ENCODE measurements around the gene SORCS2.

DNA sequence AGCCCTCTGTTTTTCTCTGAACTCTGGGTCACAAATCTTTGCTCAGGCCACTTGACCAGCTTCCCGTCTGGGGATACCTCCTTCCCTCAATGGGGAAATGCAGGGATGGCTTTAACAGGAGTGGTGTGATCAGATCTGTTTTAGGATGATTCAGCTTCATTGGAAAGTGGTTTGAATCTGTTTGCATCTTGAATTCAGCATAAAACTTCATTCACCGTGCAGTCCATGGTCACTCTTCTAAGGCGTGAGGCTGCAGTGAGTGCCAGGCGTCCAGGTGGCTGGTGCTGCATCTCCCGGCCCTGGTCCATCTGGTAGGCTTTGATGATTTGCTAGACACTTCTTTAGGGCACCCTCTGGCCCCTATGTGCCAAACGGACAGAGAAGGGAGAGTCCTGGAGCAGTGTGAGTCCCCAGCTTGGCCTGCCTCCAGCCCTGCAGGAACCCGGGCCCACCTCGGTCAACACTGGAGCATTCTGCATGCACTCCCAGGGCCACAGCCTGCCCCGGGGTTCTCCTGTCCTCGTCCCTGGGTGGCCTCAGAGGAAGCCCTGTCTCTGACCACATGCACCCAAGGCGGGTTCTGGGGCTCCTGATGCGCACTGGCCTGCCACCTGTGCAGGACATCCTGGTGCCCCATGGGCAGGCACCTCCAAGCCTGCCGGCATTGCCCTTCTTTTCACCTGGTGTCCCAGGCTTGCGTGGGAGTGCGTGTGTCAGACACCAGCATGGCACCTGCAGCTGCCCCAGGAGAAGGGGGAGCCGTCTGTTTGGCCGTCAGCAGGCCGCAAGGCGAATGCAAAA, 493.9 kb downstream of the SORCS2 start:
- TF ChIP-seq, protein P1, sequence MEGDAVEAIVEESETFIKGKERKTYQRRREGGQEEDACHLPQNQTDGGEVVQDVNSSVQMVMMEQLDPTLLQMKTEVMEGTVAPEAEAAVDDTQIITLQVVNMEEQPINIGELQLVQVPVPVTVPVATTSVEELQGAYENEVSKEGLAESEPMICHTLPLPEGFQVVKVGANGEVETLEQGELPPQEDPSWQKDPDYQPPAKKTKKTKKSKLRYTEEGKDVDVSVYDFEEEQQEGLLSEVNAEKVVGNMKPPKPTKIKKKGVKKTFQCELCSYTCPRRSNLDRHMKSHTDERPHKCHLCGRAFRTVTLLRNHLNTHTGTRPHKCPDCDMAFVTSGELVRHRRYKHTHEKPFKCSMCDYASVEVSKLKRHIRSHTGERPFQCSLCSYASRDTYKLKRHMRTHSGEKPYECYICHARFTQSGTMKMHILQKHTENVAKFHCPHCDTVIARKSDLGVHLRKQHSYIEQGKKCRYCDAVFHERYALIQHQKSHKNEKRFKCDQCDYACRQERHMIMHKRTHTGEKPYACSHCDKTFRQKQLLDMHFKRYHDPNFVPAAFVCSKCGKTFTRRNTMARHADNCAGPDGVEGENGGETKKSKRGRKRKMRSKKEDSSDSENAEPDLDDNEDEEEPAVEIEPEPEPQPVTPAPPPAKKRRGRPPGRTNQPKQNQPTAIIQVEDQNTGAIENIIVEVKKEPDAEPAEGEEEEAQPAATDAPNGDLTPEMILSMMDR (tag by site-specific recombination; IDR thresholded peaks at IDR 0.05) = no peak
- TF ChIP-seq, protein P2, sequence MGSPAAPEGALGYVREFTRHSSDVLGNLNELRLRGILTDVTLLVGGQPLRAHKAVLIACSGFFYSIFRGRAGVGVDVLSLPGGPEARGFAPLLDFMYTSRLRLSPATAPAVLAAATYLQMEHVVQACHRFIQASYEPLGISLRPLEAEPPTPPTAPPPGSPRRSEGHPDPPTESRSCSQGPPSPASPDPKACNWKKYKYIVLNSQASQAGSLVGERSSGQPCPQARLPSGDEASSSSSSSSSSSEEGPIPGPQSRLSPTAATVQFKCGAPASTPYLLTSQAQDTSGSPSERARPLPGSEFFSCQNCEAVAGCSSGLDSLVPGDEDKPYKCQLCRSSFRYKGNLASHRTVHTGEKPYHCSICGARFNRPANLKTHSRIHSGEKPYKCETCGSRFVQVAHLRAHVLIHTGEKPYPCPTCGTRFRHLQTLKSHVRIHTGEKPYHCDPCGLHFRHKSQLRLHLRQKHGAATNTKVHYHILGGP (tag by site-specific recombination; IDR thresholded peaks at IDR 0.05) = no peak
- TF ChIP-seq ZNF426 (tag by site-specific recombination; IDR thresholded peaks at IDR 0.05) (no peak), TCF7L2 (IDR thresholded peaks at IDR 0.05; ENCODE audit: borderline replicate concordance, low read depth, low read length) (no peak), ZNF292 (tag by site-specific recombination; IDR thresholded peaks at IDR 0.05; ENCODE audit: borderline replicate concordance, low read depth) (no peak), ZBTB8A (tag by site-specific recombination; IDR thresholded peaks at IDR 0.05) (no peak), ZNF549 (tag by site-specific recombination; IDR thresholded peaks at IDR 0.05) (no peak)
- TF ChIP-seq, protein P3, sequence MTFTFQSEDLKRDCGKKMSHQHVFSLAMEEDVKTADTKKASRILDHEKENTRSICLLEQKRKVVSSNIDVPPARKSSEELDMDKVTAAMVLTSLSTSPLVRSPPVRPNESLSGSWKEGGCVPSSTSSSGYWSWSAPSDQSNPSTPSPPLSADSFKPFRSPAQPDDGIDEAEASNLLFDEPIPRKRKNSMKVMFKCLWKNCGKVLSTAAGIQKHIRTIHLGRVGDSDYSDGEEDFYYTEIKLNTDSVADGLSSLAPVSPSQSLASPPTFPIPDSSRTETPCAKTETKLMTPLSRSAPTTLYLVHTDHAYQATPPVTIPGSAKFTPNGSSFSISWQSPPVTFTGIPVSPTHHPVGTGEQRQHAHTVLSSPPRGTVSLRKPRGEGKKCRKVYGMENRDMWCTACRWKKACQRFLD (tag by site-specific recombination; IDR thresholded peaks at IDR 0.05) = no peak
- TF ChIP-seq, protein P4, sequence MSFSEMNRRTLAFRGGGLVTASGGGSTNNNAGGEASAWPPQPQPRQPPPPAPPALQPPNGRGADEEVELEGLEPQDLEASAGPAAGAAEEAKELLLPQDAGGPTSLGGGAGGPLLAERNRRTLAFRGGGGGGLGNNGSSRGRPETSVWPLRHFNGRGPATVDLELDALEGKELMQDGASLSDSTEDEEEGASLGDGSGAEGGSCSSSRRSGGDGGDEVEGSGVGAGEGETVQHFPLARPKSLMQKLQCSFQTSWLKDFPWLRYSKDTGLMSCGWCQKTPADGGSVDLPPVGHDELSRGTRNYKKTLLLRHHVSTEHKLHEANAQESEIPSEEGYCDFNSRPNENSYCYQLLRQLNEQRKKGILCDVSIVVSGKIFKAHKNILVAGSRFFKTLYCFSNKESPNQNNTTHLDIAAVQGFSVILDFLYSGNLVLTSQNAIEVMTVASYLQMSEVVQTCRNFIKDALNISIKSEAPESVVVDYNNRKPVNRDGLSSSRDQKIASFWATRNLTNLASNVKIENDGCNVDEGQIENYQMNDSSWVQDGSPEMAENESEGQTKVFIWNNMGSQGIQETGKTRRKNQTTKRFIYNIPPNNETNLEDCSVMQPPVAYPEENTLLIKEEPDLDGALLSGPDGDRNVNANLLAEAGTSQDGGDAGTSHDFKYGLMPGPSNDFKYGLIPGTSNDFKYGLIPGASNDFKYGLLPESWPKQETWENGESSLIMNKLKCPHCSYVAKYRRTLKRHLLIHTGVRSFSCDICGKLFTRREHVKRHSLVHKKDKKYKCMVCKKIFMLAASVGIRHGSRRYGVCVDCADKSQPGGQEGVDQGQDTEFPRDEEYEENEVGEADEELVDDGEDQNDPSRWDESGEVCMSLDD (tag by site-specific recombination; IDR thresholded peaks at IDR 0.05) = no peak

Data from HEK293 (cell line).